Thyroid gland (tissue), 4 donors: ENCODE results near the gene PARD3B.

Experiments
- CTCF ChIP-seq, 6 experiments: fragments of 200-600 bp in 3 of 6; fragments of 450-650 bp in 3 of 6; sonication (generic) in 3 of 6; IDR thresholded peaks; one replicate each; pipeline ENCODE4 v1.5.1; 2016 to 2019; ENCODE audit warnings: antibody characterized with exemption in 6 of 6, mild to moderate bottlenecking in 2 of 6, inconsistent platforms in 1 of 6, moderate library complexity in 1 of 6
- POLR2A ChIP-seq, 2 donors: fragments of 450-650 bp; IDR thresholded peaks; one replicate each; pipeline ENCODE4 v1.6.1; 2017; ENCODE audit warnings: antibody characterized with exemption in 2 of 2, mild to moderate bottlenecking in 2 of 2, moderate library complexity in 1 of 2

DNA sequence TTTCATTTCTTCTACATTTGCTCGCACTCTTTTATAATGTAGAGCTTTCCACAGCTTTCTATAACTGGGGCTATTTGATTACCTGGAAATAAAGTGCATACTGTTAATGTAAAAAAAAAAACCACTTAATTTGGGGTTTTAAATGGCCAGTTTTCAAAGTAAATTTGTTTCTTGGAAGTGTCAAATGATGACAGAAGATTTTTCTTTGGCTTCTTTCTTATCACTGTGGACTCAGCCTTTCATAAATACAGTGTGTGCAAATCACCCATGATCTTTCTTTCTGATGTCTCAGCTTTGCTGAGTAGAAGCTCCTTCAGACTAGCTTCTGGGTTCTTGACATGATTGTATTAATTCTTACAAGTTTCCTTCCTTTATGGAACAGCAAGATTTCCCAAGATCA, 525.6 kb downstream of the PARD3B start:
- TF ChIP-seq CTCF (IDR thresholded peaks at IDR 0.05) (no peak), POLR2A (IDR thresholded peaks at IDR 0.05) (no peak)
